OCI-LY1 (cell line): Measurements from ENCODE around the gene LRP8.

Experiments used
- H2AFZ ChIP-seq: fragments of 200-600 bp; sonication (generic), shearing (Covaris generic); 2 replicates; pipeline ENCODE4 v1.6.0; 2014; ENCODE audit warnings: antibody characterized with exemption, mild to moderate bottlenecking, low read length
- H3F3A ChIP-seq: fragments of 200-600 bp; sonication (generic), shearing (Covaris generic); 2 replicates; pipeline ENCODE4 v1.6.0; 2014; ENCODE audit warnings: mild to moderate bottlenecking, antibody characterized with exemption, low read length, moderate library complexity; ENCODE audit not compliant: insufficient read depth
- H3K27ac ChIP-seq: fragments of 200-600 bp; sonication (generic); 2 replicates; pipeline ENCODE4 v1.5.1; 2014; ENCODE audit warnings: low read length, mixed run types, mild to moderate bottlenecking, low read depth; ENCODE audit not compliant: poor library complexity, severe bottlenecking
- H3K27me3 ChIP-seq: fragments of 200-600 bp; sonication (generic); 2 replicates; pipeline ENCODE4 v1.6.0; 2014; ENCODE audit warnings: antibody characterized with exemption, mild to moderate bottlenecking, low read length, moderate library complexity; ENCODE audit not compliant: insufficient read depth
- H3K36me3 ChIP-seq: fragments of 200-600 bp; sonication (generic); 2 replicates; pipeline ENCODE4 v1.6.1; 2014; ENCODE audit warnings: mild to moderate bottlenecking, antibody characterized with exemption, low read length, moderate library complexity, mixed read lengths; ENCODE audit not compliant: insufficient read depth
- H3K4me1 ChIP-seq: fragments of 200-600 bp; sonication (generic); 2 replicates; pipeline ENCODE4 v1.5.1; 2014; ENCODE audit warnings: mild to moderate bottlenecking, low read length, moderate library complexity; ENCODE audit not compliant: insufficient read depth, severe bottlenecking
- H3K4me2 ChIP-seq: fragments of 200-600 bp; sonication (generic), shearing (Covaris generic); 2 replicates; pipeline ENCODE4 v1.6.1; 2014; ENCODE audit warnings: low read length
- H3K4me3 ChIP-seq: fragments of 200-600 bp; sonication (generic); 2 replicates; pipeline ENCODE4 v1.5.1; 2014; ENCODE audit warnings: low read length, low read depth, mild to moderate bottlenecking, mixed read lengths; ENCODE audit not compliant: poor library complexity, severe bottlenecking
- H3K79me2 ChIP-seq: fragments of 200-600 bp; shearing (Covaris generic); 2 replicates; pipeline ENCODE4 v1.6.1; 2016; ENCODE audit warnings: mixed run types, low read length, mixed read lengths; ENCODE audit not compliant: insufficient read depth
- H3K9ac ChIP-seq: fragments of 200-600 bp; sonication (generic), shearing (Covaris generic); 2 replicates; pipeline ENCODE4 v1.6.1; 2014; ENCODE audit warnings: mild to moderate bottlenecking, low read length, mixed read lengths
- H3K9me2 ChIP-seq: fragments of 200-600 bp; sonication (generic), shearing (Covaris generic); 2 replicates; pipeline ENCODE4 v1.6.1; 2014; ENCODE audit warnings: low read depth, mild to moderate bottlenecking, low read length, mixed read lengths
- H3K9me3 ChIP-seq: fragments of 200-600 bp; shearing (Covaris generic); 2 replicates; pipeline ENCODE4 v1.6.1; 2014; ENCODE audit warnings: low read length, mixed read lengths
- H4K20me1 ChIP-seq: fragments of 200-600 bp; sonication (generic), shearing (Covaris generic); 2 replicates; pipeline ENCODE4 v1.6.0; 2016; ENCODE audit warnings: mild to moderate bottlenecking, low read length; ENCODE audit not compliant: insufficient read depth
- EZH2 ChIP-seq: fragments of 200-600 bp; sonication (generic), shearing (Covaris generic); IDR thresholded peaks from 2 replicates; pipeline ENCODE4 v1.8.0; 2017; ENCODE audit warnings: borderline replicate concordance, mixed run types, mild to moderate bottlenecking, antibody characterized with exemption, low read length, moderate library complexity, mixed read lengths
- TF ChIP-seq, protein P1 (sequence below): fragments of 200-600 bp; sonication (generic), shearing (Covaris generic); IDR thresholded peaks from 2 replicates; pipeline ENCODE4 v1.5.1; 2017; ENCODE audit warnings: mild to moderate bottlenecking, antibody characterized with exemption, low read length, moderate library complexity, mixed read lengths

LRP8 gene

DNA sequence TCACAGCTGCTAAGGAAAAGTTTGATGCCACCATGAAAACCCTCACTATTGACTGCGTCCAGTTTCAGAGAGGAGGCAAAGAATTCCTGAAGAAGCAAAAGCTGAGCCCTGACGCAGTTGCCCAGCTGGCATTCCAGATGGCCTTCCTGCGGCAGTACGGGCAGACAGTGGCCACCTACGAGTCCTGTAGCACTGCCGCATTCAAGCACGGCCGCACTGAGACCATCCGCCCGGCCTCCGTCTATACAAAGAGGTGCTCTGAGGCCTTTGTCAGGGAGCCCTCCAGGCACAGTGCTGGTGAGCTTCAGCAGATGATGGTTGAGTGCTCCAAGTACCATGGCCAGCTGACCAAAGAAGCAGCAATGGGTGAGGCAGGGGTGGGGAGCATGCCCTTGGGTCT, 116.9 kb downstream of the LRP8 start:
- Histone ChIP-seq H3K4me3 (no peak overlapping the region), H3K4me2 (no peak overlapping the region), H3K36me3 (peaks cover 85% of the 10 kb centered on the region), H3K4me1 (no peaks in the 10 kb centered on the region), H3K9me2 (no peaks in the 10 kb centered on the region), H3K9me3 (peaks cover 14% of the 10 kb centered on the region), H3K27me3 (no peaks in the 10 kb centered on the region), H4K20me1 (no peaks in the 10 kb centered on the region), H3F3A (no peaks in the 10 kb centered on the region), H2AFZ (no peak overlapping the region), H3K9ac (no peak overlapping the region), H3K79me2 (no peaks in the 10 kb centered on the region), H3K27ac (no peak overlapping the region)
- TF ChIP-seq, protein P1, sequence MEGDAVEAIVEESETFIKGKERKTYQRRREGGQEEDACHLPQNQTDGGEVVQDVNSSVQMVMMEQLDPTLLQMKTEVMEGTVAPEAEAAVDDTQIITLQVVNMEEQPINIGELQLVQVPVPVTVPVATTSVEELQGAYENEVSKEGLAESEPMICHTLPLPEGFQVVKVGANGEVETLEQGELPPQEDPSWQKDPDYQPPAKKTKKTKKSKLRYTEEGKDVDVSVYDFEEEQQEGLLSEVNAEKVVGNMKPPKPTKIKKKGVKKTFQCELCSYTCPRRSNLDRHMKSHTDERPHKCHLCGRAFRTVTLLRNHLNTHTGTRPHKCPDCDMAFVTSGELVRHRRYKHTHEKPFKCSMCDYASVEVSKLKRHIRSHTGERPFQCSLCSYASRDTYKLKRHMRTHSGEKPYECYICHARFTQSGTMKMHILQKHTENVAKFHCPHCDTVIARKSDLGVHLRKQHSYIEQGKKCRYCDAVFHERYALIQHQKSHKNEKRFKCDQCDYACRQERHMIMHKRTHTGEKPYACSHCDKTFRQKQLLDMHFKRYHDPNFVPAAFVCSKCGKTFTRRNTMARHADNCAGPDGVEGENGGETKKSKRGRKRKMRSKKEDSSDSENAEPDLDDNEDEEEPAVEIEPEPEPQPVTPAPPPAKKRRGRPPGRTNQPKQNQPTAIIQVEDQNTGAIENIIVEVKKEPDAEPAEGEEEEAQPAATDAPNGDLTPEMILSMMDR, result no peak
- TF ChIP-seq EZH2, result no peak

DNA sequence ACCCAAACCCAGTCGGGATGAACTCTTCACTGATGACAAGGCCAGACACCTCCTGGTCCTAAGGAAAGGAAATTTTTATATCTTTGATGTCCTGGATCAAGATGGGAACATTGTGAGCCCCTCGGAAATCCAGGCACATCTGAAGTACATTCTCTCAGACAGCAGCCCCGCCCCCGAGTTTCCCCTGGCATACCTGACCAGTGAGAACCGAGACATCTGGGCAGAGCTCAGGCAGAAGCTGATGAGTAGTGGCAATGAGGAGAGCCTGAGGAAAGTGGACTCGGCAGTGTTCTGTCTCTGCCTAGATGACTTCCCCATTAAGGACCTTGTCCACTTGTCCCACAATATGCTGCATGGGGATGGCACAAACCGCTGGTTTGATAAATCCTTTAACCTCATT, 117.5 kb downstream of the LRP8 start:
- H4K20me1 ChIP-seq, result no peaks in the 10 kb centered on the region
- peaks cover 17% of the 10 kb centered on the region for H3K9me3 ChIP-seq
- H3K4me2 ChIP-seq, result no peak overlapping the region
- no peaks in the 10 kb centered on the region for H3K79me2 ChIP-seq
- no peak overlapping the region for H3K4me3 ChIP-seq
- H3K36me3 ChIP-seq, result peaks cover 91% of the 10 kb centered on the region
- H2AFZ ChIP-seq, result no peak overlapping the region
- no peaks in the 10 kb centered on the region for H3F3A ChIP-seq
- no peak overlapping the region for H3K9ac ChIP-seq
- no peak overlapping the region for H3K27ac ChIP-seq
- H3K4me1 ChIP-seq, result no peaks in the 10 kb centered on the region
- H3K9me2 ChIP-seq, result no peaks in the 10 kb centered on the region
- H3K27me3 ChIP-seq, result no peaks in the 10 kb centered on the region
- TF ChIP-seq, protein P1, result no peak
- TF ChIP-seq EZH2, result no peak

DNA sequence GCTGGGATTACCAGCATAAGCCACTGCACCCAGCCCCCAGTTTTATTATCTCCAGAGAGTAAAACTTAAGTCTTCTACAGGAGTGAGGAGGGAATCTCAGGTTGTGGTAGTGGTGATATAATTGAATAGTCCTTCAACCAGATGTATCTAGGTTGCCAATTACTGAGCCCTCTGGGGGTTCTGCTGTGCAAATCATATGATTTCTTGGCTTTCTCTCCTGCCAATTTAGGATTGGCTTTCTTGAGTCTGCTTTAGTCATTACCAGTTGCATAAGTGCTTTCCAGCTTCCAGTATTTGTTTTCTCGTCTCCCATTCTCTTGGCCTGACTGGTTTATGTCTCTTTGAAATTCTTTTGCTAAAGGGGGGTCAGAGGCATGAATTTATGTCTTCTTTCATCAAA, 120.1 kb downstream of the LRP8 start:
- no peaks in the 10 kb centered on the region for H4K20me1 ChIP-seq
- H3K27me3 ChIP-seq, result no peaks in the 10 kb centered on the region
- H3K4me3 ChIP-seq, result no peak overlapping the region
- peaks cover 29% of the 10 kb centered on the region for H3K9me3 ChIP-seq
- H3K9me2 ChIP-seq, result no peaks in the 10 kb centered on the region
- H3F3A ChIP-seq, result no peaks in the 10 kb centered on the region
- H3K27ac ChIP-seq, result no peak overlapping the region
- no peaks in the 10 kb centered on the region for H3K79me2 ChIP-seq
- H2AFZ ChIP-seq, result no peak overlapping the region
- H3K4me1 ChIP-seq, result no peaks in the 10 kb centered on the region
- peaks cover 95% of the 10 kb centered on the region for H3K36me3 ChIP-seq
- H3K4me2 ChIP-seq, result no peak overlapping the region
- TF ChIP-seq EZH2, result no peak
- TF ChIP-seq, protein P1, result no peak
- H3K9ac ChIP-seq, result no peak overlapping the region
